ENCODE measurements around the gene FRAT2.
"Not testable (repeated sequence)": the region's sequence is repeated elsewhere in the genome, so short reads cannot be mapped to it uniquely, and the experiment has no call there.

The FRAT2 gene

GRCh38 chr10:97356318-97356914 is 21.9 kb upstream of the FRAT2 start:
- DNase-seq (ENCODE audit: low read depth in 2 of 2) = no peak

GRCh38 chr10:97355571-97355975 is 21.0 kb upstream of the FRAT2 start:
- no peak for DNase-seq (ENCODE audit: low read depth in 2 of 2)

GRCh38 chr10:97353945-97354344 is 19.4 kb upstream of the FRAT2 start:
- no peak for DNase-seq (ENCODE audit: low read depth in 2 of 2)

GRCh38 chr10:97349752-97350513 is 15.4 kb upstream of the FRAT2 start:
- DNase-seq (ENCODE audit: low read depth in 2 of 2) = no peak

- no peak for DNase-seq (ENCODE audit: low read depth in 2 of 2)
Observed at GRCh38 chr10:97347317-97347716, 12.8 kb upstream of the FRAT2 start.

- not testable (repeated sequence) for DNase-seq (ENCODE audit: low read depth in 2 of 2)
Observed at GRCh38 chr10:97343664-97344063, 9.1 kb upstream of the FRAT2 start.

- DNase-seq (ENCODE audit: low read depth in 2 of 2) = no peak
Observed at GRCh38 chr10:97341416-97341815, 6.9 kb upstream of the FRAT2 start.

- no peak for DNase-seq (ENCODE audit: low read depth in 2 of 2)
Observed at GRCh38 chr10:97338041-97338440, 3.5 kb upstream of the FRAT2 start.

GRCh38 chr10:97336942-97337831 is 2.7 kb upstream of the FRAT2 start:
- DNase-seq (ENCODE audit: low read depth in 2 of 2) = no peak

GRCh38 chr10:97336446-97336845 is 1.9 kb upstream of the FRAT2 start:
- DNase-seq (ENCODE audit: low read depth in 2 of 2) = no peak

- no peak for DNase-seq (ENCODE audit: low read depth in 2 of 2)
Observed at GRCh38 chr10:97336006-97336405, 1.5 kb upstream of the FRAT2 start.

GRCh38 chr10:97335188-97335619 is 675 bp upstream of the FRAT2 start:
- DNase-seq (ENCODE audit: low read depth in 2 of 2) = no peak

GRCh38 chr10:97333601-97334369 is 744 bp downstream of the FRAT2 start:
- peak; percentile 28 to 33 for DNase-seq (ENCODE audit: low read depth in 2 of 2)

- DNase-seq (ENCODE audit: low read depth in 2 of 2) = no peak
Observed at GRCh38 chr10:97333351-97333600, 1.3 kb downstream of the FRAT2 start.

- no peak for DNase-seq (ENCODE audit: low read depth in 2 of 2)
Observed at GRCh38 chr10:97332591-97333350, 1.8 kb downstream of the FRAT2 start.

GRCh38 chr10:97331153-97331703 is 3.3 kb downstream of the FRAT2 start:
- no peak for DNase-seq (ENCODE audit: low read depth in 2 of 2)

- DNase-seq (ENCODE audit: low read depth in 2 of 2) = no peak
Observed at GRCh38 chr10:97329766-97330165, 4.8 kb downstream of the FRAT2 start.

GRCh38 chr10:97328646-97329453 is 5.7 kb downstream of the FRAT2 start:
- DNase-seq (ENCODE audit: low read depth in 2 of 2) = no peak

- DNase-seq (ENCODE audit: low read depth in 2 of 2) = no peak
Observed at GRCh38 chr10:97327348-97328294, 6.9 kb downstream of the FRAT2 start.

Measured in stimulated activated CD4-positive, alpha-beta T cell treated with anti-CD3 and anti-CD28 coated beads, Interleukin-4, amount 100 ng/mL, for 48 hours (primary cell).